Nucleus accumbens (tissue), 56 donors: Measurements from ENCODE around the gene REN.
A peak's percentile ranks its signal among the peaks of the same experiment; 100 is the strongest.

ENCODE experiments used
- DNase-seq, 56 donors: peaks; one replicate each; lab custom pipeline; 2025; lab: John Stamatoyannopoulos, UW

Gene REN

DNA sequence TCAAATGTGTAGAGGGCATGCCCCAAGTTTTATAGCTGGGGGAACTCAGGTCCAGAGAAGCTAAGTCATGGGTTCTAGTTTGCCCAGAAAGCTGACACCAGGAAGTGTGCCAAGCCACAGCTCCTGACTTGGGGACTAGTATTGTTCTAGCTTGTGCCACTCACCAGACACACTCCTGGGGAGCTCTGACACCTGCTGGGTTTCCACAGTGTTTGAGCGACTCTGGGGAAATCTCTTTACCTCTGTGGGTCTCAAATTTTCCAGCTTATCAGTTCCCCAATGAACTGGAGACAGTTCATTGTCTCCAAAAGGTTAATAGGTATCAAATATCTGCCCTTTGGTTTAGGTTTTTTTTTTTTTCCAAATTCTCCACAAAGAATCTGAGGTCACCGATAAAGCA, 25.9 kb upstream of the REN start:
- no peak for DNase-seq

DNA sequence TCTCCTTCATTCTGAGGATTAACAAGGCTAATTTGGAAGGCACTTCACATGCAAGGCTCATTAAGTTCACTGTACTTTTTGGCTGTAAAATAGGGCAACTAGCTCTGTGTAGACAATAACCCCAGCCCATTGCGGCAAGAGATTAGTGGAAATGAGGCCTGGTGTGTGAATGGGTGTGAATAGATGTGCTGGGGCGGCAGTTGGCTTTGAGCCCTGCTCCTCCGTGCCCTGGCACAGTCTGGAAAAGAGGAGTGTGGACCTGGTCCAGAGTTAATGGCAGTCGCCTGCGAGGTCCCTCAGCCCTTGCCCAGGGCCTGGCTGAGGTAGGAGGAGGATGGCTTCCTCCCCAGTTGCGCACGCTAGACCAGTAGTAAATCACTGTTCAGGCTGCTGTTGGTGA, 25.3 kb upstream of the REN start:
- peak in 42 of 56 donors; percentile 7 to 77 (median 34) for DNase-seq

DNA sequence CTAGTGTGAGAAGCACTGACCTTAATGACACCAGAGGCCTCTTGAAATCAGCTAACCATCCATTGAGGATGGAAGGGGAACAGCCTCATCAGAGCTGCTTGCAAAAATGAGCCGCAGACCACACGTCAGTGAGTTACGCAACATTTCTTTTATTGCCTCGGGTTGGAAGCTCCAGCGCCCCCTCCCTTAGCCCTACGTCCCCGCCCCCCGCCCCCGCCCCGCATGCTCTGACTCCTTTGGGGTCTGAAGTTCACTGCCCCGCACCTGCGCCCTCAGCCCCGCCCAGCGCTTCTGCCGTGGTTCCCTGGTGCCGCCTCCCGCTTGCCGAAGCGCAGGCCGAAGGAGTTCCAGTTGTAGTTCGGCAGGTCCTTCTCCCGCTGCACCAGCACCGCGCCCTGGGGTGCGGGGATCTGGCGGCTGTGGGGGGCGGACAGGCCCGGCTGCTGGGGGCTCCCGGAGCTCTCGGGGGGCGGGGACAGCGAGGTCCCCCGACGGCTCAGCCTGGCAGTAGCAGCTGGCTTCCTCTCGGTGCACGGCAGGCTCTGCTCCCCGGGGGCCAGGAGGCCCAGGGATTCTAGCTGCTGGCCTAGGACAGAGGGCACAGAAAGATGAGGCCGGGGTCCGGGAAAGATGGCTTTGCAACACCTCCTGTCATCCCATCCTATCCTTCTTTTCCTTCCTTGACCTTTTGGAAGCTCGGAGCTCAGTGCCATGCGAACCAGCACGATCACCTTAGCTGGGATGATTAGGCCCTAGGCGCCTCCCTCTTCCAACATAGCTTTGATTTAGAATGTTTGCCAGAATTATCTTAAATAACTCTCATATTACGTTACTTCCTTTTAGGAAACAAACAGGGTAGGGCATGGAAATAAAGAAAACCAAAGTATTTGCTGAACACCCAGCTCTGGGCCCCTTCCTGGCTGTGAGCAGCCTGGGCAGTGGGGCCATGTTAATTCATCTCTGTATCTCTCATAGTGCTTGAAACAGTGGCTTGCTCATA, 24.4 kb upstream of the REN start:
- DNase-seq = peak in 4 of 56 donors; percentile 11 to 27 (median 22)

DNA sequence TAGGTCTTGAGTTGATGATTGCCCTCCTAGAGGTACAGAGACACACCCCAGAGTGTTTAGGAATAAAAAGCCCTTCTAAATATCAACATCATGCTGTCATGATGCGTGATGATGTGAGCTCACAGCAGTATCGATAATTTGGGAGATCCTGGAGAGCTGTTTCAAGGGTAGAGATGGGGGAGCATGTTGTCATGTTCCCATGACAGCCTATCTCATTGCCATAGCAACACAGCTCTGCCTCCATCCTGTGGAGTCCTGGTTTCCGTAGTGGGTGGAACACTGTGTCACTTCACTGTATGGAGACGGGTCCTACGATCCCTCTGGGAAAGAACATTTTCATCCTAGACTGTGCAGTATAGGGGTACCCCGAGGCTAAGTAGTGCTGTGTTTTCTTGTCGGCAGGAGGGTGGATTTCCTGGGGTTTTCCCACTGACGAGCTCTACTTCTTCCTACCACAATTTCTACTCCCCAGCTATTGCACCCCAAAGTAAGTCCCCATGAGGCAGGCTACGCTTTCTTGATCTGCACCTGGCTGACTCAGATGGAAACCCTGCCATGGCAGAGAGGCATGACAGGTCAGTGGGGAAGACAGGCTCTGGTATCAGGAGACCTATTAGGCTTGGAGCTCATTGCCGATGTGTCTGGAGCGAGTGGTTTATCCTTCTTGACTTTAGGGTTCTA, 23.0 kb upstream of the REN start:
- DNase-seq = peak in 31 of 56 donors; percentile 5 to 77 (median 36)

DNA sequence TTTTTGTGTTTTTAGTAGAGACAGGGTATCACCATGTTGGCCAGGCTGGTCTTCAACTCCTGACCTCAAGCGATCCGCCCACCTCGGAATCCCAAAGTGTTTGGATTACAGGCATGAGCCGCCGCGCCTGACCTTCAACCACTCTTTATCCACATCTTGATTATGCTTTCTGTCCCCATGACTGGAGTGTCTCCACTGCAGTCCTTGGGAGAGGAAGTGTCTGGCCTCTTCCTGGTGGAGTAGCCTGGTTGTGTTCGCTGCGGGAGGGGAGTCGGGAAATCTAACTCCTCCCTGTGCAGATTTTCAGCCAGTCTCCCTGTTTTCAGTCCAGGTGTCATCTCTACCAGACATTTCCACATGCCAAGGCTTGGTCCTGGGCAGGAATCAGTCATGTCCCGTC, 20.5 kb upstream of the REN start:
- DNase-seq = no peak

DNA sequence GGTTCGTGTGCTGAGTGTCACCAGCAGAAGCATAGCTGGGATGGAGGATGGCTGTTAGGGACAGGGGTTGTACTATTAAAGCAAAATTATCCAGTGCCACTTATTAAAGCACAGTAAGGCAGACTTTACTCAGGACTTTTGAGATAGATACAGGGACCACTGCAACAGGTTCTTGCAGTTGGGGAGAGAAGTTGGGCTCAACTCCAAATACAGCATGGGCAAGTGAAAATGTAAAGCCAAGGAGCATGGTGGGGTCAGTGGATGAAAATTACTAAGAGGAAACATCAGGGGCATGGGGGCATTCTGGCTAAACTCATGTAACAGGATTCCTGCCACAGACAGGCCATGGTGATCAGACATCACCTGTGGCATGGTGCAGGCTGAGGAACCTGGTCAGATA, 15.0 kb upstream of the REN start:
- DNase-seq = no peak

DNA sequence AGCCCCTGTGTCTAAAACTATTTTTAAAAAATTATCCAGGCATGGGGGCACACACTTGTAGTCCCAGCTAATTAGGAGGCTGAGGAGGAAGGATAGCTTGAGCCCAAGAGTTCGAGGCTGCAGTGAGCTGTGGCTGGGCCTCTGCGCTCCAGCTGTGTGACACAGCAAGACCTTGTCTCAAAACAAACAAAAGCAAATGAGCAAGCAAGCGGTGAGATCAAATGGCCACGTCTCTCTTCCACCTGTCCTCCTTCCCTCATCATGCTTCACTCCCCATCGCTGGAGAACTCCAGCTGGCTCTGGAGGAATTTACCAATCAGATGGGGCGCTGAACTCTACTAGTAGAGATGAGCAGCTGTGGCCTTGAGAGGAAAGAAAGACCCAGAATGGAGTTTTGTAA, 14.0 kb upstream of the REN start:
- DNase-seq = no peak

DNA sequence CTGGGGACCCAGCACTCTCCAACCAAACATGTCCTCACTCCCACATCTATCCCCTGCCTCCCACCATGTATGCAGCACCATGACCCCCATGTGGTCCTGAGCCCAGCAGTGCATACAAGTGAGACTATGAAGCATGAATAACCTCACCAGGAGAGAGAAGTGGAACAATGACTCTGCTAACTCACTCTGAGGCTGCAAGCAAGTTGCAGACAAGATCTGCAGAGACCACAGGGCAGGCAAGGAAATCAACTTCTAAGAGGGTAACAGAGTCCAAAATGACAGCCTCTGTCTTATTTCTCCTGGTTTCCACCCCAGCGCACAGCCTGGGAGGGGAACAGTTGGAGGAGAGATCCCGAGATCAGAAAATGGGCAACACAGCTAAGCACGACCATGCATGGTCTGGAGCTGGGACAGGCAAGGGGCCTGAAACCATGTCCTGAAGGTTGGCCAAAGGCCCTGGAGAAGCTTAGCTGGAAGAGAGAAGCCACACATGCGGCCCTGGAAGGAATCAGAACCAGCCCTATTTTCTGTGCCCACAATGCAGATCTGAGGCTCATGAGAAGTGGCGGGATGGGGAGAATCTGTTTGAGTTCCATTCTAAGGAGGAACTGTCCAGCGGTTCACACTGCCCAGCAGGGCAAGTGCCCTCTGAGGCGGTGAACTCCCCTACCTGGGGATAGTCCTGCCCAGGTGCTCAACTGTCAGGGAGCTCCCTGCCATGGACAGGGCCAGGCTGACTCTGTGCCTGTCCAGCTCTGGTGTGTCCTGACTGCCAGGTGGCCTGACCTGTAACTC, 12.5 kb upstream of the REN start:
- DNase-seq = no peak

DNA sequence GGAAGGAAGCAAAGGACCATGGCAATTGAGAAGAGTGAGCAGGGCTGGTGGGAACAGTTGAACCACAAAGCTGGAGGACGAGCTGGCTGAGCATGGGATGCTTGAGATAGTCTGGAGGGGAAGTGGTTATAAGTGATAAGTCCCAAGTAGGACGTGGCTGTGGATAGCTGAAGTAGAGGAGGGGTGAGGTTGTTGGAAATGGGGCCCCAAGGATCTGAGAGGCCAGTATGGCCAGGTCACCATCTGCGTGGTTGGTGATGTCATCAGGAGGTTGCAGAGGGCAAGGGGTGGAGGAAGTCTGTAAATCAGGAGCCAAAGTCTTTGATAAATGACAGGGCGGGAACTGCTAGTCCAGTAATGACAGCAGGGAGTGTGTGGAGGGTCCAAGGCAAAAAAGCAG, 11.0 kb upstream of the REN start:
- DNase-seq = no peak

DNA sequence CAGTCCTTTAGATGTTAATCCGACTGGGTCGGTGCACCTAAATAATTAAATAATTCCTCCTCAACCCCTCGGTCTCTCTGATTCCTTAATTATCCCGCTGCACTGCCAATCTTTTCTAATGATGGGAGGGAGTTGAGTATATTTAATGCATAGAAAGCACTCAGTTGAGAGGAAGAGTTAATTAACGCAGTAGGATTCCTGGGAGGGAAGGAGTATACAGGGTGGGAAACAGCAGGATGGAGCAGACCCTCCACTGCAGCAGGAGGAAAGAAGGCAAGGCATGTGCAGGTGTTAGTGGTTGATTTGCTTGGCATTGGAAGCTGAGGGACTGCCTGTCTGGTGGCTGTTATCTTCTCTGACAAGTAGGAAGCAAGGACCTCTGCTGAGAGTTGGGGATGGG, 9.9 kb upstream of the REN start:
- no peak for DNase-seq

DNA sequence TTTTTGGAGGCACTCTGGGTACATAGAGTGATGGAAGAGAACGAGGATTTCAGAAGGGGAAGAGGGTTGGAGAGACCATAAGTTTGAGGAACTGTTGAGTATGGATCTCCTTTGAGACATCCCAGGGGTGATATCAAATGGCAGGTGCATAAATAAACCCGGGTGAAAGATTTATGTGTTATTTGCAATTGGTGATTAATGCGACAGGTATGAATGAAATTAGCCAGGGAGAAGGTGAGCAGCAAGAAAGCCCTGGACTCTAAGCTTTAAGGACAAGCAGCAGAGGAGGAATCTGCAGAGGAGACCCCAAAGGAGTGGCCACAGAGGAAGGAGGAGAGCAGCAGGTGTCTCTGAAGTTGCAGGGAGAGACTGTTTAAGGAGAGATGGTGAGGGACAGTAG, 8.8 kb upstream of the REN start:
- DNase-seq = no peak

DNA sequence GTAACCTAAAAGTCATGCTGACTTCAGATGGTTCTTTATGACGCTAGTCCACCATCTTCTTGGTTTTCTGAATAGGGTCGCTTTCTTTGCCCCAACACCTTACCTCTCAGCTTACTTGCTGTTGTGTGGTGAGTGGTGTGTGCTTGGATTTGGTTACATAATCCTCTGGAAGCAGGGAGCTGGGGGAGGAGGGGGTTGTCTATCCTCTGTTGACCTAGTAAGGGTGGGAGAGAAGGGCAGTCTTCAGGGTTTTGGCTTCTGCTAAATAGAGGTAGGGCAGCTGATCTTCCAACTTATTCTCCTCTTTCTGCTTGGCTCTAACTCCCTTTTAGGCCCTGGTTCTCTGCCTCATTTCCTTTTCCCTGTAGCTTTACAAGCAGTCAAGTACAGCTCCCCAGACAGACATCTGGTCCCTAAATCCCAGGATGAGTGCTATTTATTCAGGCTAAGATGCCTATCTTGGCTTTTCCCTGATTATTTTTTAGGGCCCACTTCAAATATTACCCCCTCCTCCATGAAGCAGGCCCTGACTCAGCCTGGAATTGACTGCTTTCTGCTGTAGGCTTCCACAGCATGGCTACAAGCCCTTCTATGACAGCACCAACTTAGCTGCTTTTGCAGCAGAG, 6.4 kb upstream of the REN start:
- DNase-seq = peak in 1 of 56 donors; percentile 22

DNA sequence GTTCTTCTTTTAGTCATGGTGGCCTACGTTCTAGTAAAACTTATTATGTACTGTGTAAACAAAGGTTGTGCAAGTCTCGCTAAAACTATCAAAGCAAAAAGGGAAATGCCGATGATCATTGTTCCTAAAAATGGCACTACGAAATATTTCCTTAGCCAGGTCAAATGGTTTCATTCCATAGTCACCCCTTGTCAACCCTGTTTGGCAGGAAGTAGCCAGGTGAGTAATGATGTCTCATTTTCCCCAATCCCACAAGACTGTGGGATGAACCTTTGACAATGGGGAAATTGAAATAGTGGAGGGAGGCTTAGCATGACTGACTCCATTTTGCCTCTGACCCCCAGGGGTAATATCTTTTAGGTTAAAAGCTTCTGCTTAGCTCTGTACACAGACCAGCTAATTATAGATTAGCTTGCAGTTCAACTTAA, 5.6 kb upstream of the REN start:
- DNase-seq = no peak

DNA sequence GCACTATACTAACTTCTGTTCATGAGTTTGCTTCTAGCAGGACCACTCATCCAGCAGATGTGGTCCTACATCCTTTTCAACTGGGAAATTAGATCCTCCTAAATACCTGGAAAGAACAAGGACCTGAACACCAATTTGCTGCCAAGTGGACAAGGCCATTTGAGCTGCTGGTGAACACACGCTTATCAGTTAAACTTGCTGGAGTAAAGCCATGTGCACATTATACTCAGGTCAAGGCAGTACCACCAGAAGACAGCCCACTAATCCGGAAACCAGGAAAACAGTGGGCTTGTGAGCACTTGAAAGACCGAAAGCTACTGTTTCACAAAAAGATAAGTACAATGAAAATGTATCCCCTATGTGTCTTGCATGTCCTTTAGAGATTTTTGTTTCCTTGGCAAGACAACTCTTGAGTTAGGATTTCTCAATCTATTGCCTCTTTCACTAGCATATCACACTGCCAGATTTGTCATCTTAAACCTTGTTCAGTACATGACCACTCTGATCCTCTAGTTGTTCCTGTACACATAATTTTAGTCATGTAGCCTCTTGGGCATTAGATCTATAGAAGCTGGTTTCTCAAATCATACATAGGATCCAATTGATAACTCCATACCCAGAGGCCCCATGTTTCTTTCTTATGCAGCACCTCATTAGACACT, 4.5 kb upstream of the REN start:
- no peak for DNase-seq

DNA sequence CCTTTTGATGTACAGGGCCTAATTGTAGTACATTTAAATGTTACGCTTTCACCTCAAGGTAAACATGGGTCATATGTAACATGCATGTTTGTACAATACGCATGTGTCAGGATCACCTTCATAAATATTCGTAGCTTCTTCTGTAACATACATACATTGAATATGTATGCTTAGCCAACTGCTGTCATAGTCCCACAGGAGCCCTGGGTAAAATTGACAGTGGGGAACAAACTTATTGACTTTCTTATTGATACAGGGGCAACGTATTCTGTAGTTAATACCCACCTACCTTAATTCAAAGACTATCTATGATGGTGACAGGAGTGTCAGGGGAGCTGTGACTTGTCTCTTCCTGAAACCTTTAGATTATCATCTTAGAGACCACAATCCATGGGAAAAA, 3.7 kb upstream of the REN start:
- no peak for DNase-seq

DNA sequence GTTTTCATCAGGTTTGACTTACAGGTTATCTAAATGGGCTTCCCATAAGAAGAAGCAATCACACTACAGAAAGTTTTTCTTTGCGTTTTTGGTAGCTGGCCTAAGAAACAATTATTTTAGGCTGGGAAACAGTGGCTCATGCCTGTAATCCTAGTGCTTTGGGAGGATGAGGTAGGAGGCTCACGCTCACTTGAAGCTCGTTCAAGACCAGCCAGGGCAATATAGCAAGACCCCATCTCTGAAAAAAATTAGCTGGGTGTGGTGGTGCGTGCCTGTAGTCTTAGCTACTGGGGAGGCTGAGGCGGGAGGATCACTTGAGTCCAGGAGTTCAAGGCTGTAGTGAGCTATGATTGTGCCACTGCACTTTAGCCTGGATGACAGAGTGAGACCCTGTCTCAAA, 1.6 kb upstream of the REN start:
- DNase-seq = no peak

DNA sequence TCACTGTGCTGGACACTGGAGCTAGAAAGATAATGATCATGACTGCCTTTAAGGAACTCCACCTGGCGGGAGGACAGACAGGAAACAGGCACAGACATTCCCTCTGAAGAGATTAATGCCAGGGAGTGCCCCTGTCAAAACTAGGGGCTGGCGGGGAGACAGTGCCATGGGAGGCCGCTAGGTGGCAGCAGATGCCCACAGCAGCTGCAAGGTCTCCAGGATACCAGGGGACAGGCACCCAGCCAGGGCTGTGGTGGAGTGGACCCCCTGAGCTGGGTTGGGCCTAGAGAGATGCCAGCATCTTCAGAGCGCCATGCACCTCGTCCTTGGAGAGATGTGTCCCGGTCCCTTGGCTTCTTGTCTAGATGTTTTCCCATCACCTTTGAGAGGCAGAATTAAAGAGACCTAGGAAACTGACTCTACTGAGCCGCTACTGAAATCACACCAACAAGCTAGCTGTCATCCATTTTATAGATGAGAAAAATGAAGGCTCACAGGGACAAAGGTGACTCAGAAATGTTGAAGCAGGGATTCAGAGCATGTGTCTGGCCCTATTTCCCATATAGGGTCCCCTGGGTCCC, 3.6 kb downstream of the REN start:
- peak in 51 of 56 donors; percentile 14 to 90 (median 64) for DNase-seq

DNA sequence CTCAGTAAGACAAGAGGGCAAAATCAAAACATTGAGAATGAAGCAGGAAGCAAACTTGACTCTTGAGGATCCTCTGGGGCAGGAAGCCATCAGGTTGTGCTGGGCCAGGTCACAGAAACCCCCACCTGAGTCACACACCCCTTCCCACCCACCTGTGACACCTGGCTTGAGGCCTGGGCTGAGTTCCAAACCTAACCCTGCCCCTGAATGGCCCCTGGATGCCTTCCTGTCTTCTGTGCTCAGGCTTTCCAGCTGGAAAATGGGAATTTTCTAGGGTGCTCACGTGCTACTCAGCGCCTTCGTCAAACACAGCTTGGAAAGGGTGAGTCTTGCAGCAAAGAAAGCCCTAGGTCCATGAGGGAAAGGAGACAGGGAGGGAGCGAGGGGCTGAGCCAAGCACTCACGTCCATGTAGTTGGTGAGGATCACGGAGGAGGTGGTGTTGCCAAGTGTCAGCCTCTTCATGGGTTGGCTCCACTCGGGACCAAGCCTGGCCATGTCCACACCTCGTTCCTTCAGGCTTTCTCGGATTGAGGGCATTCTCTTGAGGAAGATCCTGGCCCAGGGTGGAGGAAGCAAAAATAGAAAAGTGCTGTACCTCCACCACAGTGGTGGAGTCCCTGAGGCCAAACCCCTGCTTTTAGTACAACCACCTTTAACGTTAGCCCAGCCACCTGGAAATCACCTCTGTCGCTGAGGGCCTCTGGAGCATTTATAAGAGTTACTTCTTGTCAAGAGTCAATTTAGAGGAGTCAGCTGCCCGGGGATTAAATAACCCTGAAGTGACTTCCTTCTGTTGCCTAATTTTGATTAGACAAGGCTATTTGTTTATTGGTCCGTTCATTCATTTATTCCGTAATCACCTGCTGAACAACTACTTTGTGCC, 4.3 kb downstream of the REN start:
- no peak for DNase-seq

DNA sequence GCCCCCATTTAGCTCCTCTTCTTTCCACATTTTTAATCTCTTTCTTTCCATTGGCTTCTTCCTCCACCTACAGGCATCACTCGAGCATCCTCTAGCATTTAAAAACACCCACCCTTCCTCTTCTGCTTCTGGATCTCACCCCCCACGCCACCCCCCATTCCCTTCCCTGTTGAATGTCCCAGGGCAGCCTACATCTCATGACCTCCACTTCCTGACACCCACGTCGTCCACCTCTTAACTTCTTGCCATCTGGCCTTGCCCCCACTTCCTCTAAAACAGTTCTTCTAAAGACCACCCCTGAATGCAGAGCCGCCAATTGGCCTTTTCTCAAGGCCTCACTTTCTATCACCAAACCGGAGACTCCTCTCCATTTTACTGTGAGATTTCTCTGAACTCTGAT, 8.2 kb downstream of the REN start:
- DNase-seq = no peak
